ENCODE results near the gene NCAPH2.

DNA sequence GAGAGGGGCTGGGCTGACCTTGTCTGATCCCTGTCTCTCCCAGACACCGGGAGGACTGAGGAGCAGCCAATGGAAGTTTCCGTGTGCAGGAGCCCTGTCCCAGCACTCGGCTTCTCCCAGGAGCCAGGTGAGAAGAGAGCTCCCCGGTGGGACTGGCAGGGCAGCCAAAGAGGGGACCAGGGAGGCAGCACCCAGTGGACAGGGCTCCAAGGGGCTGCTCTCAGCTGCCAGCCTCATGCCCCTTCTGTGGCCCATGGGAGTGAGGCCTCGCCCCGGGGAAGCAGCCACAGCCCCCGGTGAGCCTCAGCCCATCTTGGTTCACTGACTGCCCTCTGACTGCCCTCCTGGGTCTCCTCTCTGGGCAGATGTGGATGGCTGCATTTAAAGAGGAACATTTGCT, 10.6 kb downstream of the NCAPH2 start:
- TF ChIP-seq CTCF (IDR thresholded peaks at IDR 0.05) (no peak), POLR2A (IDR thresholded peaks at IDR 0.05) (no peak)
